Measurements from ENCODE around the gene PKD1L1.
"Not testable (repeated sequence)": the region's sequence is repeated elsewhere in the genome, so short reads cannot be mapped to it uniquely, and the experiment has no call there.

Gene PKD1L1

DNA sequence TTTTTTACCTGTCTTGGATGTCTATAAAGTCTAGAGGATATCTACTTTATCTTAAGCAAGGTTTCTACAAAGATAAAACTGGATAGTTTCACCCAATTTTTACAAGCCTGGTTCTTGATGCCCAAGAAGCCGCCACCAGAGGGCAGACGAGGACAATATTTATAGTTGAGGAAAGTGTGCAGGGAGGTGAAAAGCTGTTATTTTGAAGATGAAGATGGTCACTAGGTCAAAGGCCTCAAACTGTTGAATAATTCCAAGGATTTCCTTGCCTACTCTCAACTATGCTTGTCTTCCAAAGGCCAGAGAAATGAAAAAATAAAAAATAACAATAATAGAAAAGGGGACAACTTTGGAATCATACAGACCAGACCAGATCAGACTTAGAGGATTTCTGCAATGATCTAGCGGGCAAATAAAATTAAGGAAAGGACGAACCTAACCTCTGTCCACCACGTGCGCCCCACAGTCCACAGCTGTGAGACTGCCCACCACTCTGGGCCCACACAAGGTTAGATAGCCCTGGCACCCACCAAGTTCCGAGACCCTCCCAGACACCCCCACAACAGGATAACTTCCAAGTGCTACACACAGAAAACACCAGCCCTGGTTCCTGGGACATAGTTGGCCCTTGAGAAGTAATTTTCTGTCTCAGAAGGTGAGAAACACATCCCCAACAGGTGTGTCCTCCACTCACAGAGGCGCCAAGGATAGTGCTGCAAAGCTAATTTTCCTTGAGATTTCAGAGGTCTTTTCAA, 2.8 kb downstream of the PKD1L1 start:
- Mint-ChIP-seq H3K4me1 (peaks cover 7% of the 10 kb centered on the region), H3K36me3 (peaks cover 6% of the 10 kb centered on the region), H3K4me3 (no peak overlapping the region), H3K27ac (no peak overlapping the region), H3K9me3 (no peaks in the 10 kb centered on the region)
- ATAC-seq (peak; percentile 48), DNase-seq (ENCODE audit: low spot score in 2 of 2) (peak; percentile 61 to 84)

DNA sequence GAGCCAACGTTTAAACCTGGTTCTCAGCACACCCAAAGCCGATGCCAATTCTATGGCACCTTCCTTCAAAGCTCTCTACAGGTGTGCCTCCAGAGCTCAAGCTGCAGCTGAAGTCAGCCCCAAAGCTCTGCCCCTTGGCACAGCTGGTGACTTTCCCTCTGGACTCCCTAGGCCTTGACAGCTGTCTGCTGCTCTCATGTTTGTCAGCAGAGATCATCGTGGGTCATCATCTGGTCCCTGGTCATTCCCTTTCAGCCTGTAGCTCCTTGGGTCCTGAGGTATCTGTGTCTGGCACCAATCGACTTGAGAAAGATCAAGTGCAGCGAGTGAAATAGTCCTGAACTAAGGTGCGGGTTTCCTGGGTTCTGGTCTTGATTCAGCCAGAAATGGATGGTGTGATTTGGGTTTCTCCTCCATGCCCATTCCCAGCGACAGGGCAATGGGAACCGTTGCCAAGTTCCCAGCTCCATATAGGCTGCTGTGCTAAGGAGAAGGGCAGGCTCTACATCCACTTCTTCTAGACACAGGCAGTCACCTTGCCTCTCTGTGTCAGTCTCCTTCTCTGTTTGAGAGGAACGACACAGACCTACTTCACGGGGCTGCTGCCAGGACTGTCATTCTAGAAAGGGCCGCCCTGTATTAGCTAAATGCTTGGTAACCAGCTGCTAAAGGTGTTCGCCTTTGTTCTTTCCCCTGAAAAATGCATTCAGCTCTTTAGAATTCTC, 3.6 kb downstream of the PKD1L1 start:
- Mint-ChIP-seq H3K27ac (no peak overlapping the region), H3K4me3 (no peak overlapping the region), H3K9me3 (no peaks in the 10 kb centered on the region), H3K36me3 (peaks cover 6% of the 10 kb centered on the region), H3K4me1 (peaks cover 7% of the 10 kb centered on the region)
- ATAC-seq (no peak), DNase-seq (ENCODE audit: low spot score in 2 of 2) (no peak)

GRCh38 chr7:47943676-47944474, 4.4 kb downstream of the PKD1L1 start:
- Mint-ChIP-seq H3K9me3 (no peaks in the 10 kb centered on the region), H3K27ac (no peak overlapping the region)

DNA sequence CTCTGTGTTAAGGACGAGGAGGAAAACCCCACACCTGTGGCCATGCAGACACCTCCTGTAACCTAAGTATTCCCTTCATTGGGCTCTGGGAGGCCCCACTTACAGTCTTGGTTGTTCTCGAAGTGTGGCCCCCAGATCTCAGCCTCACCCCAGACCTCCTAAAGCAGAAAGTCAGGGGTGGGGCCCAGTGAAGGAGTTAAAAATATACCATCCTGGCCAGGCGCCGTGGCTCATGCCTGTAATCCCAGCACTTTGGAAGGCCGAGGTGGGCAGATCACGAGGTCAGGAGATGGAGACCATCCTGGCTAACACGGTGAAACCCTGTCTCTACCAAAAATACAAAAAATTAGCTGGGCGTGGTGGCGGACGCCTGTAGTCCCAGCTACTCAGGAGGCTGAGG, 5.6 kb downstream of the PKD1L1 start:
- not testable (repeated sequence) for H3K9me3 Mint-ChIP-seq; H3K36me3 Mint-ChIP-seq; ATAC-seq; H3K4me3 Mint-ChIP-seq; DNase-seq (ENCODE audit: low spot score in 2 of 2); H3K27ac Mint-ChIP-seq
- peaks cover 13% of the 10 kb centered on the region for H3K4me1 Mint-ChIP-seq

More at GRCh38 chr7:47943676-47944474, 4.4 kb downstream of the PKD1L1 start:
- peaks cover 7% of the 10 kb centered on the region for H3K4me1 Mint-ChIP-seq
- peaks cover 6% of the 10 kb centered on the region for H3K36me3 Mint-ChIP-seq
- DNase-seq (ENCODE audit: low spot score in 2 of 2), result no peak
- H3K4me3 Mint-ChIP-seq, result no peak overlapping the region
- no peak for ATAC-seq

- no peak overlapping the region for H3K4me3 Mint-ChIP-seq
- DNase-seq (ENCODE audit: low spot score in 2 of 2) (no peak), ATAC-seq (no peak)
- H3K4me1 Mint-ChIP-seq, result peaks cover 18% of the 10 kb centered on the region
- H3K9me3 Mint-ChIP-seq, result no peaks in the 10 kb centered on the region
- peaks cover 6% of the 10 kb centered on the region for H3K36me3 Mint-ChIP-seq
- no peak overlapping the region for H3K27ac Mint-ChIP-seq
Observed at GRCh38 chr7:47942132-47942531, 6.1 kb downstream of the PKD1L1 start.

- Mint-ChIP-seq H3K4me3 (no peak overlapping the region), H3K4me1 (peaks cover 16% of the 10 kb centered on the region), H3K36me3 (peaks cover 2% of the 10 kb centered on the region), H3K27ac (no peak overlapping the region), H3K9me3 (no peaks in the 10 kb centered on the region)
- DNase-seq (ENCODE audit: low spot score in 2 of 2), result no peak
- no peak for ATAC-seq
Observed at GRCh38 chr7:47941136-47941844, 7.0 kb downstream of the PKD1L1 start.

DNA sequence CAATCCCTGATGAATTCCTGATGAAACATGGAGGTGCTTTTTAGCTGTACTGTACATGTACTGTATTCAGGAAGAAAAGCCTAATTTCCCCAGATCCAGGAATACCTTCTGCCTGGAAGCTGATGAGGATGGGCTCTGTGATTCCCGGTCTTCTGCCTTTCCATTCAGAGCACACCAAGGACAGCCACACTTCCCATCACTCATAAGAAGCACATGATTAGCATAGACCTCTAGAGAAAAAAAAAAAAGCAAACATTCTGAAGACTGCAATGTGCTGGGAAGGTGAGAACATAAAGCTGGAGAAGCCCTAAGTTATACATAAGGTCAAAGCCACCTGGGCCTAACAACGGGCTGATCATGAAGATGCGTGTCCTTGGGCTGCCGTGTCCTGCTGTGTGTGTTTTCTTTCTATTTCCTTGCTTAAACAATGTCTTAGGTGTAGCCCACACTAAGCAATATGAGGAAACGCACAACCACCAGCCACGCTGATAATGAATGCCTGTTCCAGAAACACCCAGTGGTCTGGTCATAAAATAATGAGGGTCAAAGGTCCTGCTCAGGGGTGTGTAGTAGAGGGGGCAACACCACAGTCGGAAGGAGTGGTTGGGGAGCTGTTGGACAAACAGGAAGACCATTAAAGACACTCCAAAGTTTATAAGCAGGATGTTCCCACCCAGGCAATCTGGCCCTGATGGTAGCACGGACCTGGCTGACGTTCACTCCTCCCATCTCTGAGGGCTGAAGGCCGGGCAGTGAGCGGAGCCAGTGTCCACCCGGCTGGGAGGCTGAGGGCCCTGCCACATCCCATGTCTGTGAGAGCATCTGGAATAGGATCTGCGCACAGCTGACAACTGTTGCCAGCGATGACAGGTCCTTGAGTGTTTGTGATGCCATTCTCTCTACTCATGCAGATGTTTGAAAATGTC, 7.9 kb downstream of the PKD1L1 start:
- no peaks in the 10 kb centered on the region for H3K36me3 Mint-ChIP-seq
- H3K27ac Mint-ChIP-seq, result no peak overlapping the region
- no peaks in the 10 kb centered on the region for H3K9me3 Mint-ChIP-seq
- H3K4me3 Mint-ChIP-seq, result no peak overlapping the region
- H3K4me1 Mint-ChIP-seq, result peaks cover 14% of the 10 kb centered on the region
- DNase-seq (ENCODE audit: low spot score in 2 of 2) (no peak), ATAC-seq (no peak)

- Mint-ChIP-seq H3K4me3 (no peak overlapping the region), H3K36me3 (no peaks in the 10 kb centered on the region), H3K27ac (no peak overlapping the region), H3K4me1 (peaks cover 14% of the 10 kb centered on the region), H3K9me3 (no peaks in the 10 kb centered on the region)
- DNase-seq (ENCODE audit: low spot score in 2 of 2) (no peak), ATAC-seq (no peak)
Observed at GRCh38 chr7:47939425-47940036, 8.7 kb downstream of the PKD1L1 start.

GRCh38 chr7:47938574-47939165, 9.6 kb downstream of the PKD1L1 start:
- H3K27ac Mint-ChIP-seq, result no peak overlapping the region
- no peaks in the 10 kb centered on the region for H3K9me3 Mint-ChIP-seq
- no peak for DNase-seq (ENCODE audit: low spot score in 2 of 2)
- H3K4me1 Mint-ChIP-seq, result peaks cover 14% of the 10 kb centered on the region
- no peaks in the 10 kb centered on the region for H3K36me3 Mint-ChIP-seq
- ATAC-seq, result no peak
- no peak overlapping the region for H3K4me3 Mint-ChIP-seq

DNA sequence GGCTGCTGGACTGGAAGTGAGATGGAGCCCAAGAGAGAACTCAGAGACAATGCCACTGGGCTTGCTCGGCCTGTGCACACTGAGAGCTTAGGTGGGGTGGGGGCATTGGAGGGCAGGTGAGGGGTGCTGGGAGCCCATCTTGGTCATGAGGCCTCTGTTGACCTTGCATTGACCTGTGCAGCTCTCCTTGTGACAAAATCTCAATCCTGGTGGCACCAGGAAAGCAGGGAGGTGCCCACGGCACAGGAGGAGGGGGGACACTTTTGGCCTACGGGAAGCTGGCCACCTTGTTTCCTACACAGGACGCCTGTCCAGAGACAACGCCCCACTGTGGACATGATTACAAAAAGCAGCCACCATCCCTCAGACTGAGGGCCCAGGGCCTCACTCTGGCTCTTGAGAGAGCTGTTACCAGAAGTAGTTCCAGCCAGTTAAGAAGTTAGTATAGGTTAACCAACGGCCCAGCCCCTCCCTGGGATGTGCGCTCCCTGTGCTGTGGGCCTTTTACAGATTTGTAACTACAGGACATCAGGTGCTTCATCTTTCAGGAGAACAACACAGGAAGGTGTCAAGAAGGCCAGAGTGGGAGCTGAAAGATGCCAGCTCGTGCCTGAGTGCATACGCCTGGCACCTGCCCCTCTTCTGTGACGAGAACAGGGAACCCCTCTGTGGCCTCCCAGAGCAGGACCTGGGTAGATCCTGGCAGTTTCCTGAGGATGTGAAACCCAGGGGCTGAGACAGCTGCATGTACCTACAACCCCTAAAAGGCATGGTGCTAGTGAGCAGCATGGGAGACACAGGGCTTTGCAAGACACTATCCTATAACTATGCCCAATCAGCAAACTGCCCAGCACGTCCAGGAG, 10.3 kb downstream of the PKD1L1 start:
- Mint-ChIP-seq H3K4me1 (peaks cover 14% of the 10 kb centered on the region), H3K4me3 (peak overlapping the region; percentile 33), H3K9me3 (no peaks in the 10 kb centered on the region), H3K27ac (peak overlapping the region; percentile 74), H3K36me3 (no peaks in the 10 kb centered on the region)
- no peak for ATAC-seq
- no peak for DNase-seq (ENCODE audit: low spot score in 2 of 2)

DNA sequence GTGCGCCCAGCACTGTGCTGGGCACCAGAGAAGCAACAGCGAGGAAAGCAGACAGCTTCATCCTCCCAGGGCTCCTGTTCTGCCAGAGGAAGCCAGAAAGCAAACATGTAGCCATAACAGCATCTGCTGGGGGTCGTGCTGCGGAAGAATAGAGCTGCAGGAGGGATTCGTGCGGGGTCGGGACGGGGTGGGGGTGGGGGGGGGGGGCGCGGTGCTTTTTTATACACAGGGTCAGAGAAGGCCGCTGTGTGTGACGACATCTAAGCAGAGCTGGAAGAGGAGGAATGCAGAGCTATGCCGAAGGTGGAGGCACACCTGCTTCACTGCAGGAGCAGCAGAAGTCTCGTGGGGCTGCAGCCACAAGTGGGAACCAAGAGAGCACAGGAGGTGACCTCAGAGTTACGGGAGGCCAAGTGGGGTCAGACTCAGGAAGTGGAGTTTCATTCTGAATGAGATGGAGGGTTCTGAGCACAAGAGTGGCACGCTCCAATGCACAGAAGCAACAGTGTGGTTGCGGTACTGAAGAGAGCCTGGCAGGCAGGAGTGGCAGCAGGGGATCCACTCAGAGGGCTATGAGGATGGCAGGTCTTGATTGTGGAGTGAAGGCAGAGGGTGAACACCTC, 11.1 kb downstream of the PKD1L1 start:
- Mint-ChIP-seq H3K27ac (peak overlapping the region; percentile 74), H3K4me3 (peak overlapping the region; percentile 33)

DNA sequence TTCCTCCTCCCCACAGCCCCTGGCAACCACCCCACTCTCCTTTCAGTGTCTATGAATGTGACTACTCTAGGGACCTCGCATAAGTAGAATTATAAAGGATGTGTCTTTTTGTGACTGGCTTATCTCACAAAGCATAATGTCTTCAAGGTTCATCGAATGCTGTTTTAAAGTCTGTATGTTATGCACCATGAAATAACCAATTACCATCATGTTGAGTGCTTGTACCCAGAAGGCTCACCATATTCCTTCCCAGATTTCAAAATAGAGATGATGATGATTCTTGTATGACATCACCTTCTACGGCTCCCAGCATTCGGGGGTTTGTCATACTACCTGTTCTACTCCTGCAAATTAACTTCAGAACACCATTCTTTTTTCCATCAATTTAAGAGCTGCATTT, 11.9 kb downstream of the PKD1L1 start:
- Mint-ChIP-seq H3K4me1 (peaks cover 14% of the 10 kb centered on the region), H3K4me3 (no peak overlapping the region), H3K9me3 (no peaks in the 10 kb centered on the region), H3K27ac (no peak overlapping the region), H3K36me3 (no peaks in the 10 kb centered on the region)
- ATAC-seq (no peak), DNase-seq (ENCODE audit: low spot score in 2 of 2) (no peak)

More for the DNA sequence above, 11.1 kb downstream of the PKD1L1 start:
- DNase-seq (ENCODE audit: low spot score in 2 of 2) (peak; percentile 26 to 70), ATAC-seq (peak; percentile 97)
- Mint-ChIP-seq H3K36me3 (no peaks in the 10 kb centered on the region), H3K4me1 (peaks cover 14% of the 10 kb centered on the region), H3K9me3 (no peaks in the 10 kb centered on the region)
